SK-N-SH (cell line): ENCODE data around the gene KRT27. TPM values are rescaled to one million over a fixed set of nuclear protein-coding genes. Genes with fewer than 3 reads are reported as not detected.

Experiments
- CTCF ChIA-PET: fragments of 300-600, 350-600 bp; formaldehyde crosslinking; extraction: SDS; loops from one replicate; lab custom pipeline; 2021; lab: Yijun Ruan, JAX
- POLR2A ChIA-PET: fragments of 350-600 bp; sonication (Branson Sonifier 250); formaldehyde crosslinking; extraction: SDS; loops from one replicate; lab custom pipeline; 2020; ENCODE audit warnings: antibody characterized with exemption, inconsistent platforms; lab: Yijun Ruan, JAX
- DNase-seq: peaks from one replicate; pipeline ENCODE4 v3.0.0; 2012
- H2AFZ ChIP-seq: fragments of 200-600 bp; sonication (generic); 2 replicates; pipeline ENCODE4 v1.8.1; 2016; ENCODE audit warnings: antibody characterized with exemption, mild to moderate bottlenecking, low read depth
- H3F3A ChIP-seq: fragments of 200-600 bp; sonication (generic); replicated peaks from 2 replicates; pipeline ENCODE3; 2016; ENCODE audit warnings: antibody characterized with exemption, mild to moderate bottlenecking; ENCODE audit not compliant: insufficient read depth
- H3K27ac ChIP-seq, 2 experiments: fragments of 200-500 bp in 1 of 2; fragments of 200-600 bp in 1 of 2; sonication (Bioruptor generic) in 1 of 2; sonication (generic), shearing (Covaris generic) in 1 of 2; 2 replicates each; pipeline versions ENCODE4 v1.5.1 to v1.6.1; 2014 to 2016; ENCODE audit warnings: low read depth in 2 of 2, inconsistent platforms in 1 of 2, low read length in 1 of 2, mild to moderate bottlenecking in 1 of 2, mixed read lengths in 1 of 2
- H3K27me3 ChIP-seq: fragments of 200-600 bp; sonication (generic), shearing (Covaris generic); 2 replicates; pipeline ENCODE4 v1.6.1; 2016; ENCODE audit warnings: mixed run types; ENCODE audit not compliant: insufficient read depth
- H3K36me3 ChIP-seq, 2 experiments: fragments of 200-500 bp in 1 of 2; fragments of 200-600 bp in 1 of 2; sonication (Bioruptor generic) in 1 of 2; sonication (generic) in 1 of 2; replicated peaks in 1 of 2; 2 replicates each; pipeline versions ENCODE3 to v1.5.1; 2014 to 2016; ENCODE audit warnings: low read length in 1 of 2, mild to moderate bottlenecking in 1 of 2; ENCODE audit not compliant: insufficient read depth in 2 of 2, control insufficient read depth in 1 of 2
- H3K4me1 ChIP-seq, 2 experiments: fragments of 200-500 bp in 1 of 2; fragments of 200-600 bp in 1 of 2; sonication (Bioruptor generic) in 1 of 2; sonication (generic), shearing (Covaris generic) in 1 of 2; 2 replicates each; pipeline versions ENCODE4 v1.5.1 to v1.6.1; 2014 to 2016; ENCODE audit warnings: low read depth in 1 of 2, low read length in 1 of 2, mixed run types in 1 of 2; ENCODE audit not compliant: insufficient read depth in 2 of 2, control insufficient read depth in 1 of 2
- H3K4me2 ChIP-seq: fragments of 200-600 bp; sonication (generic), shearing (Covaris generic); 2 replicates; pipeline ENCODE4 v1.6.1; 2017; ENCODE audit warnings: mixed run types
- H3K4me3 ChIP-seq, 2 experiments: fragments of 200-500 bp in 1 of 2; fragments of 200-600 bp in 1 of 2; sonication (Bioruptor generic) in 1 of 2; sonication (generic), shearing (Covaris generic) in 1 of 2; 2 replicates each; pipeline versions ENCODE4 v1.5.1 to v1.8.1; 2014 to 2016; ENCODE audit warnings: low read depth in 2 of 2, inconsistent platforms in 1 of 2, low read length in 1 of 2, mild to moderate bottlenecking in 1 of 2, mixed read lengths in 1 of 2, moderate library complexity in 1 of 2
- H3K79me2 ChIP-seq: fragments of 200-600 bp; sonication (generic); 2 replicates; pipeline ENCODE4 v1.8.1; 2017; ENCODE audit warnings: mild to moderate bottlenecking; ENCODE audit not compliant: insufficient read depth
- H3K9ac ChIP-seq: fragments of 200-600 bp; sonication (generic); 2 replicates; pipeline ENCODE4 v1.6.1; 2017; ENCODE audit warnings: mixed run types
- H3K9me2 ChIP-seq: fragments of 200-600 bp; sonication (generic); 2 replicates; pipeline ENCODE4 v1.6.1; 2017; ENCODE audit warnings: mixed run types
- H3K9me3 ChIP-seq: fragments of 200-600 bp; sonication (generic); 2 replicates; pipeline ENCODE4 v1.6.1; 2017; ENCODE audit warnings: mixed run types, mild to moderate bottlenecking, moderate library complexity
- H4K20me1 ChIP-seq: fragments of 200-600 bp; sonication (generic); 2 replicates; pipeline ENCODE4 v1.6.1; 2017; ENCODE audit warnings: mild to moderate bottlenecking, mixed run types; ENCODE audit not compliant: insufficient read depth
- ELF1 ChIP-seq: IDR thresholded peaks from 2 replicates; pipeline ENCODE4 v1.4.0; 2012
- EZH2phosphoT487 ChIP-seq: fragments of 200-600 bp; sonication (generic); IDR thresholded peaks from 2 replicates; pipeline ENCODE4 v1.6.1; 2017; ENCODE audit warnings: low read depth, mixed run types, mild to moderate bottlenecking, antibody characterized with exemption, moderate library complexity, borderline replicate concordance
- FOSL2 ChIP-seq: IDR thresholded peaks from 2 replicates; pipeline ENCODE4 v1.4.0; 2012; ENCODE audit warnings: low read depth, mild to moderate bottlenecking, moderate library complexity, borderline replicate concordance
- FOXM1 ChIP-seq: IDR thresholded peaks from 2 replicates; pipeline ENCODE4 v1.4.0; 2012; ENCODE audit warnings: low read depth, mild to moderate bottlenecking
- GATA2 ChIP-seq: sonication (generic); formaldehyde crosslinking; IDR thresholded peaks from 2 replicates; pipeline ENCODE4 v1.5.0; 2020; ENCODE audit warnings: mild to moderate bottlenecking, missing genetic modification reagents
- MEF2A ChIP-seq: IDR thresholded peaks from 2 replicates; pipeline ENCODE4 v1.4.0; 2012; ENCODE audit warnings: low read depth, borderline replicate concordance
- MXI1 ChIP-seq: IDR thresholded peaks from 2 replicates; pipeline ENCODE4 v1.6.1; 2012; ENCODE audit warnings: mild to moderate bottlenecking, low read depth, low read length, improper control_type of control experiment
- NFIC ChIP-seq: IDR thresholded peaks from 2 replicates; pipeline ENCODE4 v1.4.0; 2012; ENCODE audit warnings: borderline replicate concordance
- NRF1 ChIP-seq: IDR thresholded peaks from 2 replicates; pipeline ENCODE4 v1.6.1; 2012; ENCODE audit warnings: low read depth, mild to moderate bottlenecking, low read length
- PBX3 ChIP-seq: IDR thresholded peaks from 2 replicates; pipeline ENCODE4; 2012
- RAD21 ChIP-seq: IDR thresholded peaks from 2 replicates; pipeline ENCODE4 v1.6.1; 2012; ENCODE audit warnings: mild to moderate bottlenecking, low read length
- RCOR1 ChIP-seq: fragments of 150-350 bp; IDR thresholded peaks from 2 replicates; pipeline ENCODE4 v1.6.1; 2017; ENCODE audit warnings: antibody characterized with exemption, low read length
- REST ChIP-seq: IDR thresholded peaks from 2 replicates; pipeline ENCODE4 v1.6.1; 2012; ENCODE audit warnings: mild to moderate bottlenecking, low read depth, low read length, moderate library complexity
- SMC3 ChIP-seq: IDR thresholded peaks from 2 replicates; pipeline ENCODE4 v1.6.1; 2012; ENCODE audit warnings: low read depth, low read length, improper control_type of control experiment
- ZBTB33 ChIP-seq: IDR thresholded peaks from 2 replicates; pipeline ENCODE4 v1.4.0; 2012; ENCODE audit warnings: low read depth, borderline replicate concordance
- WGBS: methylation state at CpG from one replicate; pipeline ENCODE4 v1.1.6; 2017; ENCODE audit warnings: low lambda C conversion rate; 5-methylcytosine and 5-hydroxymethylcytosine counted together
- polyA plus RNA-seq, 3 experiments: library from polyadenylated mRNA; depleted of rRNA; stranded (reverse); fragments of >200 nt; gene quantifications; 2 replicates each; pipeline ENCODE4 v1.2.3, GENCODE V29; 2012

KRT27 gene
- polyA plus RNA-seq, 1 of the 3 experiments (the other 2 are of a cell fraction): not detected

GRCh38 chr17:40772101-40772500 lies 10.2 kb downstream of the KRT27 start, which contains the start of gene KRT26:
KRT26 (minus strand) TSS chr17:40772201; CDS start chr17:40772113, 88 bp downstream.
- H3K27ac ChIP-seq: no peak within 1 kb of the TSS
- H4K20me1 ChIP-seq: no peaks in the 10 kb centered on the region
- DNase-seq: no peak
- no peaks in the 10 kb centered on the region for H3K36me3 ChIP-seq
- H3K9me3 ChIP-seq: no peaks in the 10 kb centered on the region
- H3K9ac ChIP-seq: no peak within 1 kb of the TSS
- H2AFZ ChIP-seq: no peak within 1 kb of the TSS
- H3K9me2 ChIP-seq: 0 out of 2 replicates have a peak, but pooled peaks cover 5% of the 10 kb centered on the region
- H3K79me2 ChIP-seq: no peaks in the 10 kb centered on the region
- no peaks in the 10 kb centered on the region for H3K4me1 ChIP-seq
- H3K4me3 ChIP-seq: no peak within 1 kb of the TSS
- H3K4me2 ChIP-seq: no peak within 1 kb of the TSS
- H3F3A ChIP-seq: no peaks in the 10 kb centered on the region
- POLR2A ChIA-PET: no interaction called here
- TF ChIP-seq PBX3 (no peak), REST (no peak), EZH2phosphoT487 (no peak), RCOR1 (no peak), ELF1 (no peak), GATA2 (no peak), NRF1 (no peak), ZBTB33 (no peak), SMC3 (no peak), NFIC (no peak), FOXM1 (no peak), RAD21 (no peak)
- peaks cover 40% of the 10 kb centered on the region for H3K27me3 ChIP-seq
- 14% methylated on average over 3 of the region's 3 CpGs for WGBS
- CTCF ChIA-PET: no interaction called here

GRCh38 chr17:40765657-40766056 lies 16.7 kb downstream of the KRT27 start:
- H3K9me2 ChIP-seq: no peaks in the 10 kb centered on the region
- WGBS: 9% methylated on average over 2 of the region's 2 CpGs
- no peaks in the 10 kb centered on the region for H3F3A ChIP-seq
- ChIA-PET CTCF (no interaction called here), POLR2A (no interaction called here)
- no peaks in the 10 kb centered on the region for H3K36me3 ChIP-seq
- no peak overlapping the region for H3K9ac ChIP-seq
- H3K4me1 ChIP-seq: no peaks in the 10 kb centered on the region
- DNase-seq: no peak
- no peak overlapping the region for H2AFZ ChIP-seq
- no peak overlapping the region for H3K4me2 ChIP-seq
- H3K4me3 ChIP-seq: no peak overlapping the region
- H3K27ac ChIP-seq: no peak overlapping the region
- peaks cover 14% of the 10 kb centered on the region for H3K9me3 ChIP-seq
- peaks cover 11% of the 10 kb centered on the region; the same call in 1 of the 2 replicates for H3K27me3 ChIP-seq
- H3K79me2 ChIP-seq: no peaks in the 10 kb centered on the region
- TF ChIP-seq GATA2 (no peak), FOSL2 (no peak), MXI1 (no peak), MEF2A (no peak)
- H4K20me1 ChIP-seq: no peaks in the 10 kb centered on the region
